ENCODE results near the gene TAOK3. TPM values are rescaled to one million over a fixed set of nuclear protein-coding genes. Genes with fewer than 3 reads are reported as not detected.
"Not testable (repeated sequence)": the region's sequence is repeated elsewhere in the genome, so short reads cannot be mapped to it uniquely, and the experiment has no call there.

TAOK3 gene
- total RNA-seq (ENCODE audit: low replicate concordance) = 27.8 and 61.2 TPM in 2 replicates

DNA sequence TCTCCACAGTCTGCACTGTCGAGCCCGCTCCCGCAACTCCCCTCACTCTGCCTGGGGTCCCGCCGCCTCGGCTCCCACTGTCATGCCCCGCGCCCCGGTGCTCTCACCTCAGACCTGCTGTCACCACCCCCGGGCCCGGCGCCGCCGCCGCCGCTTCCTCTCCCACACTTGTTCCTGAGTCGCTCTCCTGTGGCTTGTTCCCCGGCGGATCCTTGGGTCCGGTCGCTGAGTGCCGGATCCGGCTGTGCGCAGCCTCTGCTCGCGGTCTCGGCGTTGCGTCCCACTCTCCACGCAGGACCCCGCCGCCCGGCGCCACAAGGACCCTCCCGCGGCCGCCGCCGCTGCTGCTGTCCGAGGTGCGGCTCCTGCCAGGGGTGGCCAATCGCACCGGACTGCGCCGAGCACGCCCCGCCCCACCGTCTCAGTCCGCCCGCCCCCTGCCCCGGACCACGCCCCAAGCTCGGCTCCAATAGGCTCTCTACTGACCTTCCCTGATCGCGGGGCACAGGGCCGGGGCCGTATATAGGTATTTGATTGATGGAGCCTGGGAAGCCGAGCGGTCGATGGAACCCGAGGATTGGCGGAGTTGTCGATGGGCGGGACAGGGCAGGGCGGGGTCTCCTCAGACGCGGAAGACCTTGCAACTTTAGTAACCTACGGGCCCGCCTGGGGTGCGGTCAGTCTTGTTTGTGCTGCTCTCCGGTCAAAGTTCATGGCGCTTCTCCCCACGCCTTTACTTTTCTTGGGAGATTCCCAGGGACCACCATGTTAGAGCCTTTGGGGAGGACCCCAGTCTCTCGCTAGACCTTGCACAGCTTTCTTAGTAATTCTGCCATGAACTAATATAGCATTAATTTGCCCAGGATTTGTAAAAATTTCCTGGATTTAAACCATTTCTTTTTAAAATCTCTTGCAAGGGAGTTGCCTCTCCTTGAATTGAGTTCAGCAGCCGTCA lies at the start of gene TAOK3:
TAOK3 (minus strand) TSS at position 367 of the 955 bp plus-strand sequence. CDS start 117,340 bp downstream, outside the sequence.
- no peak for TF ChIP-seq CTCF (IDR thresholded peaks at IDR 0.05; ENCODE audit: insufficient read depth, low read length)
- H3K4me3 ChIP-seq (ENCODE audit: low read depth, low read length) = peak within 1 kb of the TSS; percentile 95
- peak; percentile 98 for DNase-seq (ENCODE audit: low read depth)

DNA sequence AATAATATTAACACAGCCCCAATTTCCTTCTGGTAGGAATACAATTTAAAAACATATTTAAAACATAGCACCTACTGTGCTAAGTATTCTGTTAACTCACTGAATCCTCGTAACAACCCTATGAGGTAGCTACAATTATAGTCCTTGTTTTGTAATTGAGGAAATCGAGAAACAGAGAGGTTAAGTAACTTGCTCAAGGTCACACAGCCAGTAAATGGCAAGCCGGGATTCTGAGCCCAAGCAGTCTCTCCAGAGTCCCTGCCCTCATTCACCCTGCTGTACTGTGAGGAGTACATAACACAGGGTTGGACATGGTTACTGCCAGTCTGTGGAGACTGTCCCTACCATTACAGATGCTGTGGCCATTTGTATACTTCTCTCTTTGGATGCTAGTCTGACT lies 48.0 kb upstream of the TAOK3 start:
- no peak for DNase-seq (ENCODE audit: low read depth)
- H3K4me3 ChIP-seq (ENCODE audit: low read depth, low read length) = no peak overlapping the region
- TF ChIP-seq CTCF (IDR thresholded peaks at IDR 0.05; ENCODE audit: insufficient read depth, low read length) = no peak

DNA sequence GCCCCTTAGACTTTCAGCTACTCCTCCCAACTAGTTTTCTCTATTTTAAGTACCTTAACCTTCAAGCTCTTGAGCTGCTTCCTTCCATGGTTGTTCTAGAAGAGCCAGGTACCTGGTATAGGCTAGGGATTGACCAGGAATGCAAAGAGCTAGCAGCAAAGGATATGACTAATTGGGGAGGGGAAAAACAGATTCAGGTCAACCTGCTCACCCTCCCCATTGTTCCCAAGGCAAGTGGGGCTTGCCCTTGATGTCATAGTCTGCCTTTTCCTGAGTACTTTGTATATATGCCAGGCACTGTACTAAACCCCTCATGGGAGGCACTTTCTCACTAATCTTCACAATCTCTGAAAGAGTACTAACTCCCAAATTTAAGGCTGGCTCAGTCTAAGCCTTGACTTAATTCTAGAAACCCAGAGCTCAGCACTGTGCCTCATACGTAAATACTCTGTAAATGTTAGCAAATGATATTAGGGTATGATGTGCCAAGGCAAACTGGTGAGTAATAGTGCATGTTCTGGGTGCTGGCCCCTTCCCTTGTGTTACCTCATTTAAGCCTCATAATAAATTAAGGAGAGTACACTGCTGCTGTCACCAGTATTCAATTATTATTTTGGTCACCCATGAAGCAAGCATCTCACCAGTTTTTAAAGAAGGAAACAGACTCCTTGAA lies 45.8 kb upstream of the TAOK3 start:
- no peak overlapping the region for H3K4me3 ChIP-seq (ENCODE audit: low read depth, low read length)
- no peak for TF ChIP-seq CTCF (IDR thresholded peaks at IDR 0.05; ENCODE audit: insufficient read depth, low read length)
- peak; percentile 27 for DNase-seq (ENCODE audit: low read depth)

DNA sequence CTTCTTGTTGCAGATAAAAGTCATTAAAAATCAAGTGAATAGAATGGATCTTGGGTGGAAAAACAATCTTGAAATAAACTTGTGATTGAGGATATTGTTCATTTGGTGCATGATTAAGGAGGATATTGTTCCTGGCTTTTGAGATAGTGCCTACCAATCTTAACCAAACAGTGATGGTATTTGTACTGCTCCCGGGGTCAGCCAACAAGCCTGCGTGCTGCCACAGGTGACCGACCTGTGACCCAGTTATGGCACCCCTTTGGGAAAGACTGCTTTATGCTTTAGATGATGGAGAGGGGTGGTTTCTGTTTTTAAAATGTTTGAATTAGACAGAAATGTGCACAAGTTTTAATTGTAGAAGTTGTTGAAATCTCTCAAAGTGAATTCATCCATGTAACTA lies 45.2 kb upstream of the TAOK3 start:
- TF ChIP-seq CTCF (IDR thresholded peaks at IDR 0.05; ENCODE audit: insufficient read depth, low read length) = no peak
- DNase-seq (ENCODE audit: low read depth) = no peak
- H3K4me3 ChIP-seq (ENCODE audit: low read depth, low read length) = no peak overlapping the region

GRCh38 chr12:118409834-118410233 lies 37.1 kb upstream of the TAOK3 start:
- TF ChIP-seq CTCF (IDR thresholded peaks at IDR 0.05; ENCODE audit: insufficient read depth, low read length) = no peak
- no peak overlapping the region for H3K4me3 ChIP-seq (ENCODE audit: low read depth, low read length)
- no peak for DNase-seq (ENCODE audit: low read depth)

- not testable (repeated sequence) for DNase-seq (ENCODE audit: low read depth)
Measured at GRCh38 chr12:118408241-118408640, 35.5 kb upstream of the TAOK3 start.

DNA sequence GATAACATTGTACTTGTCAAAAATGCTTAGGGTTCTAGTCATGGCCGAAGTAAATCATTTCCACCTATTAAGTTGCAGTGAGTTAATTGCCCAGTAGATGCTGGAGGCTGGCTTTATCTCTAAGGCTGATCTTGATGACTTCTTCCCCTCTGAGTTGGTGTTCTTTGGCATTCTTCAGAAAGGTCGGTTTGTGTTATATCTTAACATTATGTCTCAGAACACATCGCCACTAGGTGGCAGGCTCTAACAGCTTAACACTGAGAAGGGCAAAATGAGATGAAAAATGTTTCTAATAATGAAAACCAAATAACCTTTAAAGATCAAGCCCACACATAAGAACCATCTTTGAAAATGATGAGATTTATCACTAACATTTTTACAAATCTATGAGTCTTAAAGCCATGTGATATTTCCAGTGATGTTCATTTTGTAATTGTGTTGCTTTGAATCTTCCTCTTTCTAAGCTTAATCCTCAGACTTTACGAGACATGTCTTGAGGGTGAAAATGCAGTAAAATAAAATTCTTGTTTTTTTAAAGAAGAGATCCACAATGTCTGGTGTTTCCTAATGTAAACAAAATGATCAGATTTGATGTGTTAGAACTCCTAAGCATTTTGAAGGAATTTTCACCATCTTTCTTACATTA lies 32.3 kb upstream of the TAOK3 start:
- H3K4me3 ChIP-seq (ENCODE audit: low read depth, low read length) = no peak overlapping the region
- peak; percentile 71 for TF ChIP-seq CTCF (IDR thresholded peaks at IDR 0.05; ENCODE audit: insufficient read depth, low read length)
- DNase-seq (ENCODE audit: low read depth) = peak; percentile 72

More at GRCh38 chr12:118408241-118408640, 35.5 kb upstream of the TAOK3 start:
- not testable (repeated sequence) for H3K4me3 ChIP-seq (ENCODE audit: low read depth, low read length)

Measured in fibroblast of the aortic adventitia (primary cell).